ENCODE measurements around the gene DNAI4.
"Not testable (repeated sequence)": the region's sequence is repeated elsewhere in the genome, so short reads cannot be mapped to it uniquely, and the experiment has no call there.

DNA sequence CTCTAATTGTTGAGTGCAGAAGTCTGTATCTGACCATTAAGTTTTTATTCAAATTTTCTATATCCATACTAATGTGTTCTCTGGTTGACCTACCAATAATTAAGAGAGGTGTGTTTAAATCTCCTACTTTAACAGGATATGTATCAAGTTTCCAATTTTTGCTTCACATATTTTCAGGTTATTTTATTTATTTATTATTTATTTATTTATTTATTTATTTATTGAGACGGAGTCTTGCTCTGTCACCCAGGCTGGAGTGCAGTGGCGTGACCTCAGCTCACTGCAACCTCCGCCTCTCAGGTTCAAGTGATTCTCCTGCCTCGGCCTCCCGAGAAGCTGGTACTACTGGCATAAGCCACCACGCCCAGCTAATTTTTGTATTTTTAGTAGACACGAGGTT, 52.6 kb downstream of the DNAI4 start:
- not testable (repeated sequence) for TF ChIP-seq EZH2phosphoT487 (IDR thresholded peaks at IDR 0.05; ENCODE audit: insufficient read depth, low read depth); EZH2 (IDR thresholded peaks at IDR 0.05; ENCODE audit: insufficient read depth, poor library complexity, severe bottlenecking)
